DND-41 (cell line): ENCODE measurements around the gene CPPED1.

Experiments
- ATAC-seq: fragments of 200-7000 bp; cut with Tn5 transposase; 3 replicates; pipeline ENCODE4 v1.9.1; 2021; ENCODE audit warnings: low read depth; ENCODE audit not compliant: insufficient read depth
- DNase-seq: peaks from one replicate; pipeline ENCODE4 v3.0.0-alpha.2; 2020
- H2AFZ ChIP-seq: 2 replicates; pipeline ENCODE4 v1.6.0; 2012; ENCODE audit warnings: low read depth, low read length
- H3K27ac ChIP-seq: 2 replicates; pipeline ENCODE4 v1.5.1; 2012; ENCODE audit warnings: low read length, inconsistent platforms
- H3K27me3 ChIP-seq: fragments of 200-600 bp; sonication (generic); 2 replicates; pipeline ENCODE4 v1.6.0; 2012; ENCODE audit warnings: low read length, mild to moderate bottlenecking, inconsistent platforms; ENCODE audit not compliant: insufficient read depth, poor library complexity
- H3K36me3 ChIP-seq: 2 replicates; pipeline ENCODE4 v1.5.1; 2012; ENCODE audit warnings: low read length, inconsistent platforms; ENCODE audit not compliant: insufficient read depth
- H3K4me1 ChIP-seq: 2 replicates; pipeline ENCODE4 v1.5.1; 2012; ENCODE audit warnings: mild to moderate bottlenecking, low read length; ENCODE audit not compliant: insufficient read depth
- H3K4me2 ChIP-seq: 2 replicates; pipeline ENCODE4 v1.6.0; 2012; ENCODE audit warnings: mild to moderate bottlenecking, moderate library complexity, low read length, inconsistent platforms; ENCODE audit not compliant: insufficient read depth
- H3K4me3 ChIP-seq, 2 experiments: fragments of 200-600 bp in 1 of 2; shearing (Covaris generic) in 1 of 2; 2 replicates each; pipeline ENCODE4 v1.5.1; 2012 to 2016; ENCODE audit warnings: inconsistent platforms in 2 of 2, low read length in 2 of 2, mild to moderate bottlenecking in 2 of 2, low read depth in 1 of 2, moderate library complexity in 1 of 2
- H3K79me2 ChIP-seq: 2 replicates; pipeline ENCODE4 v1.6.0; 2012; ENCODE audit warnings: low read length, inconsistent platforms; ENCODE audit not compliant: insufficient read depth
- H3K9ac ChIP-seq: 2 replicates; pipeline ENCODE4 v1.6.0; 2012; ENCODE audit warnings: low read depth, mild to moderate bottlenecking, inconsistent platforms, low read length, moderate library complexity
- H3K9me3 ChIP-seq: 2 replicates; pipeline ENCODE4 v1.5.1; 2012; ENCODE audit warnings: low read length, moderate library complexity, mild to moderate bottlenecking, inconsistent platforms; ENCODE audit not compliant: insufficient read depth, severe bottlenecking
- H4K20me1 ChIP-seq: 2 replicates; pipeline ENCODE4 v1.6.0; 2012; ENCODE audit warnings: low read length; ENCODE audit not compliant: insufficient read depth
- EZH2 ChIP-seq: IDR thresholded peaks from 3 replicates; pipeline ENCODE4 v1.6.1; 2012; ENCODE audit warnings: borderline replicate concordance, low read depth, mild to moderate bottlenecking, moderate library complexity, low read length, inconsistent platforms; ENCODE audit not compliant: severe bottlenecking
- TF ChIP-seq, protein P1 (sequence below): IDR thresholded peaks from 2 replicates; pipeline ENCODE4 v1.5.1; 2012; ENCODE audit warnings: borderline replicate concordance, low read length, moderate library complexity, mild to moderate bottlenecking; ENCODE audit not compliant: poor library complexity, severe bottlenecking; ENCODE audit errors: extremely low read depth

CPPED1 gene

DNA sequence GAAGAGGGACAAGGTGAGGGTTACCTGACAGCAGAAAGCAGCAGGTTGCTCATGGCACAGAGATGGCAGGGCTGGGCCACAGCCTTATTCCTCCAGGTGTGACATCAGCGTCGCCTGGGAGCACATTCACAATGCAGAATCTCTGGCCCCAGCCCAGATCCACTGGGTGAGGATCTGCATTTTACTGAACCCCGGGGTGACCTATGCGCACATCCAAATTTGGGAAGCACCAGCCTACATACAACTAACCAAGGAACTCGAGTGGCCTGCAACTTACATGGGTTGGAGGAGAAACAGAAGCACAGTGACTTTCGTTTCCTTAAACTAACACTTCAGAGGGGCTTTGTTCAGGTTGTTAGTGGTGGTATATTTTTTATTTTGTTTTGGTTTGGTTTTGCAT lies 17.6 kb downstream of the CPPED1 start:
- Histone ChIP-seq H3K27me3 (no peaks in the 10 kb centered on the region), H3K27ac (no peak overlapping the region), H3K4me1 (no peaks in the 10 kb centered on the region), H3K36me3 (peaks cover under 1% of the 10 kb centered on the region; the same call in 1 of the 2 replicates), H3K9me3 (no peaks in the 10 kb centered on the region), H3K79me2 (no peaks in the 10 kb centered on the region), H3K9ac (no peak overlapping the region), H3K4me2 (no peak overlapping the region), H4K20me1 (no peaks in the 10 kb centered on the region), H3K4me3 (no peak overlapping the region), H2AFZ (no peak overlapping the region)
- TF ChIP-seq EZH2: no peak
- TF ChIP-seq, protein P1, sequence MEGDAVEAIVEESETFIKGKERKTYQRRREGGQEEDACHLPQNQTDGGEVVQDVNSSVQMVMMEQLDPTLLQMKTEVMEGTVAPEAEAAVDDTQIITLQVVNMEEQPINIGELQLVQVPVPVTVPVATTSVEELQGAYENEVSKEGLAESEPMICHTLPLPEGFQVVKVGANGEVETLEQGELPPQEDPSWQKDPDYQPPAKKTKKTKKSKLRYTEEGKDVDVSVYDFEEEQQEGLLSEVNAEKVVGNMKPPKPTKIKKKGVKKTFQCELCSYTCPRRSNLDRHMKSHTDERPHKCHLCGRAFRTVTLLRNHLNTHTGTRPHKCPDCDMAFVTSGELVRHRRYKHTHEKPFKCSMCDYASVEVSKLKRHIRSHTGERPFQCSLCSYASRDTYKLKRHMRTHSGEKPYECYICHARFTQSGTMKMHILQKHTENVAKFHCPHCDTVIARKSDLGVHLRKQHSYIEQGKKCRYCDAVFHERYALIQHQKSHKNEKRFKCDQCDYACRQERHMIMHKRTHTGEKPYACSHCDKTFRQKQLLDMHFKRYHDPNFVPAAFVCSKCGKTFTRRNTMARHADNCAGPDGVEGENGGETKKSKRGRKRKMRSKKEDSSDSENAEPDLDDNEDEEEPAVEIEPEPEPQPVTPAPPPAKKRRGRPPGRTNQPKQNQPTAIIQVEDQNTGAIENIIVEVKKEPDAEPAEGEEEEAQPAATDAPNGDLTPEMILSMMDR: no peak
- ATAC-seq (no peak), DNase-seq (no peak)

DNA sequence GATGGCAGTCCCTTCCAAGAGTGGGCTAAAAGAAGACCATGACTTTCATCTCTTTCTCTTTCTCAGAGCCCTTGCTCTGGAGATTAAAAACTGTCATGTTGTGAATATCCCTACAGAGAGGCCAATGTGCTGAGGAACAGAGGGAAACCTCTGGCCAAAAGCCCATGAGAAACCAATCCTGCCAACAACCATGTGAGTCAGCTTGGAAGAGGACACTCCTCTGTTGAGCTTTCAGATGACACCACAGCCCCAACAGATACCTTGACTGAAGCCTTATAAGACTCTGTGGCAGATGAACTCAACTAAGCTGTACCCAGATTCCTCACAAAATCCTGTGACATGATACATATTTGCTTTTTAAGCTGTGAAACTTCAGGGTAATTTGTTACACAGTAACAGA lies 19.6 kb downstream of the CPPED1 start:
- no peaks in the 10 kb centered on the region for H4K20me1 ChIP-seq
- H3K4me2 ChIP-seq: no peak overlapping the region
- H2AFZ ChIP-seq: no peak overlapping the region
- no peak for ATAC-seq
- H3K9me3 ChIP-seq: no peaks in the 10 kb centered on the region
- DNase-seq: no peak
- H3K27ac ChIP-seq: no peak overlapping the region
- H3K4me1 ChIP-seq: no peaks in the 10 kb centered on the region
- H3K9ac ChIP-seq: no peak overlapping the region
- TF ChIP-seq EZH2: no peak
- TF ChIP-seq, protein P1: no peak
- no peaks in the 10 kb centered on the region for H3K79me2 ChIP-seq
- no peaks in the 10 kb centered on the region for H3K27me3 ChIP-seq
- H3K4me3 ChIP-seq: no peak overlapping the region
- peaks cover 8% of the 10 kb centered on the region; the same call in 1 of the 2 replicates for H3K36me3 ChIP-seq

DNA sequence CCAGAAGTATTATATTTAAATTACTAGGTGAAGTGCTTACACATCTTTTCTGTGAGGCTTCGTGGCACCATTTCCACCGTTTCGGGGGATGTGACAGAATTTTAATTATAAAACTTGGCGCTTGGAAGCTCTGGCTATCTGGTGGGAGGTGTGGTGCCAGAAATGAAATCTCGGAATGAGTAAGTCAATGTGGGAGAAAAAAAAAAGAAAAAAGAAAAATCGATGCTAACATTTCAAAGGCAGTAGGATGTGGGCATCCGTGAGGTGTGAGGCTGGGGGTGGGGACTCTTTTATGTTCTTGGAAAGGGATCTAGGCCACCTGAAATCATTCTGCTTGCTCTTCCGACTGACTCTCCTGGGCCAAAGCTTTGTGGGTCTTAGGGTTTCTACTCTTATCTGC lies 21.9 kb downstream of the CPPED1 start:
- H2AFZ ChIP-seq: no peak overlapping the region
- H3K36me3 ChIP-seq: peaks cover 8% of the 10 kb centered on the region; the same call in 1 of the 2 replicates
- no peak overlapping the region for H3K4me2 ChIP-seq
- no peaks in the 10 kb centered on the region for H3K9me3 ChIP-seq
- H3K27ac ChIP-seq: no peak overlapping the region
- H3K79me2 ChIP-seq: no peaks in the 10 kb centered on the region
- no peaks in the 10 kb centered on the region for H3K27me3 ChIP-seq
- no peak overlapping the region for H3K4me3 ChIP-seq
- H4K20me1 ChIP-seq: no peaks in the 10 kb centered on the region
- DNase-seq: no peak
- H3K9ac ChIP-seq: no peak overlapping the region
- no peaks in the 10 kb centered on the region for H3K4me1 ChIP-seq
- no peak for TF ChIP-seq EZH2
- TF ChIP-seq, protein P1: no peak
- no peak for ATAC-seq

DNA sequence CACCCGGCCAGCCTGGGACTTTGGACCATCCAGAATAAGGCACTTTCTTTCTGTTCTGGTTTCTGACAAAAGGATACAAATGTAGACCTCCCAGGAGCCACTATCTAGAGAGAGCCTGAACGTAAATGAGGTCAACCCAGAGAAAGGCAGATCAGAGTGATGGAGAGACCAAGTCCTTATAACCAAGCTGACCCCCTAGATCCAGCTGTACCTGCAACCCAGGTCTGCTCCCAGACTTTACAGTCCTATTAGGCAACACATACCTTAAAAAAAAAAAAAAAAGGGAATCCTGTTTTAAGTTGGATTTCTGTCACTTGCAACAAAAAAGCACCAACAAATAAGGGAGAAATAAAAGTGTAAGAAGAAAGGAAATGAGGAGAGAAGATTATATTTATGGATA lies 23.2 kb downstream of the CPPED1 start:
- no peak overlapping the region for H3K4me3 ChIP-seq
- H3K36me3 ChIP-seq: peaks cover 11% of the 10 kb centered on the region; the same call in 1 of the 2 replicates
- ATAC-seq: no peak

More for the DNA sequence above, 23.2 kb downstream of the CPPED1 start:
- Histone ChIP-seq H2AFZ (no peak overlapping the region), H3K27me3 (no peaks in the 10 kb centered on the region), H3K4me2 (no peak overlapping the region), H3K4me1 (no peaks in the 10 kb centered on the region), H3K27ac (no peak overlapping the region), H4K20me1 (no peaks in the 10 kb centered on the region), H3K9ac (no peak overlapping the region), H3K79me2 (no peaks in the 10 kb centered on the region), H3K9me3 (no peaks in the 10 kb centered on the region)
- DNase-seq: no peak
- no peak for TF ChIP-seq EZH2
- TF ChIP-seq, protein P1: no peak
